ENCODE data around the gene NARF.

NARF gene

DNA sequence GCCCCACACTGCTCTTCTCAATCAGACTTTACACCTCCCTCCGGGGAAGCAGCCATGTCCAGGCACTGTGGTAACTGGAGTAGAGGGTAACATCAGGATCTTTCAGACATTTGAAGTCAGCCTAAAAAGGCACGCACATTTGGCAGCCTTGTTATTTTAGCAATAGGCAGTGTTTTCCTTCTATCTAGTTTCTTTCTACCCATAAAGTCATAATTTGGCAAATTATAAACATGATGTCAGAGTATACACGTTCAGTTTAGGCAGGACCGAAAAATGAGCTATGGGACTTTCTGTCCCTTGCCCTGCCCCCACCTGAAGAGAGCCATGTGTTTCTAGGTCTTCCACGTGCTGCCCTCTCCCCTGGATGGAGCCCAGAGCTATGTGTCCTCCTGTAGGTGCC is 21.1 kb downstream of the NARF start:
- no peak overlapping the region for H3K4me2 ChIP-seq (ENCODE audit: low read length)
- H3K79me2 ChIP-seq: no peaks in the 10 kb centered on the region
- TF ChIP-seq, protein P1, sequence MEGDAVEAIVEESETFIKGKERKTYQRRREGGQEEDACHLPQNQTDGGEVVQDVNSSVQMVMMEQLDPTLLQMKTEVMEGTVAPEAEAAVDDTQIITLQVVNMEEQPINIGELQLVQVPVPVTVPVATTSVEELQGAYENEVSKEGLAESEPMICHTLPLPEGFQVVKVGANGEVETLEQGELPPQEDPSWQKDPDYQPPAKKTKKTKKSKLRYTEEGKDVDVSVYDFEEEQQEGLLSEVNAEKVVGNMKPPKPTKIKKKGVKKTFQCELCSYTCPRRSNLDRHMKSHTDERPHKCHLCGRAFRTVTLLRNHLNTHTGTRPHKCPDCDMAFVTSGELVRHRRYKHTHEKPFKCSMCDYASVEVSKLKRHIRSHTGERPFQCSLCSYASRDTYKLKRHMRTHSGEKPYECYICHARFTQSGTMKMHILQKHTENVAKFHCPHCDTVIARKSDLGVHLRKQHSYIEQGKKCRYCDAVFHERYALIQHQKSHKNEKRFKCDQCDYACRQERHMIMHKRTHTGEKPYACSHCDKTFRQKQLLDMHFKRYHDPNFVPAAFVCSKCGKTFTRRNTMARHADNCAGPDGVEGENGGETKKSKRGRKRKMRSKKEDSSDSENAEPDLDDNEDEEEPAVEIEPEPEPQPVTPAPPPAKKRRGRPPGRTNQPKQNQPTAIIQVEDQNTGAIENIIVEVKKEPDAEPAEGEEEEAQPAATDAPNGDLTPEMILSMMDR (IDR thresholded peaks at IDR 0.05): no peak
- no peak overlapping the region for H3K9ac ChIP-seq
- H3K9me3 ChIP-seq (ENCODE audit: control insufficient read depth, low read length): no peaks in the 10 kb centered on the region
- no peaks in the 10 kb centered on the region for H3K36me3 ChIP-seq (ENCODE audit: control insufficient read depth, insufficient read depth, low read length)
- H2AFZ ChIP-seq: no peak overlapping the region
- H3K4me3 ChIP-seq (ENCODE audit: low read depth, low read length): no peak overlapping the region
- no peaks in the 10 kb centered on the region for H3K4me1 ChIP-seq
- H3K27ac ChIP-seq: no peak overlapping the region
- no peaks in the 10 kb centered on the region for H3K27me3 ChIP-seq (ENCODE audit: control insufficient read depth, insufficient read depth, low read length)

DNA sequence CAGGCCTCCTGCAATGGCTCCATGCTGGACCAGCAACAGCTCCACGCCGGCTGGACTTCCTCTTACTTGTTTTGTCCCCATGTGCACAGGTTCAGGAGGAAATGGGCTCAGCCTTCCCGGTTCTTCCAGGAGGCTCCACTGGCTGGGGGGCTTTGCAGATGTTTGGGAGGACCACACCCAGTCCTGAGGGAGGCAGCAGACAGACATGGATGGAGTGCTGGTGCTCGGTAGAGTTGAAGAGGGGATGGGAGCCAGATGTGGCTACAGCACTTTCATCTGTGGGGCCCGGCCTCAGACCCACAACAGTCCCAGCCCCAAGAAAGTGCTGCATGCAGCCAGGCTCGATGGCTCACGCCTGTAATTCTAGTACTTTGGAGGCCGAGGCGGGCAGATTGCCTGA is 21.8 kb downstream of the NARF start:
- Histone ChIP-seq H3K4me3 (ENCODE audit: low read depth, low read length) (no peak overlapping the region), H3K36me3 (ENCODE audit: control insufficient read depth, insufficient read depth, low read length) (no peaks in the 10 kb centered on the region)

DNA sequence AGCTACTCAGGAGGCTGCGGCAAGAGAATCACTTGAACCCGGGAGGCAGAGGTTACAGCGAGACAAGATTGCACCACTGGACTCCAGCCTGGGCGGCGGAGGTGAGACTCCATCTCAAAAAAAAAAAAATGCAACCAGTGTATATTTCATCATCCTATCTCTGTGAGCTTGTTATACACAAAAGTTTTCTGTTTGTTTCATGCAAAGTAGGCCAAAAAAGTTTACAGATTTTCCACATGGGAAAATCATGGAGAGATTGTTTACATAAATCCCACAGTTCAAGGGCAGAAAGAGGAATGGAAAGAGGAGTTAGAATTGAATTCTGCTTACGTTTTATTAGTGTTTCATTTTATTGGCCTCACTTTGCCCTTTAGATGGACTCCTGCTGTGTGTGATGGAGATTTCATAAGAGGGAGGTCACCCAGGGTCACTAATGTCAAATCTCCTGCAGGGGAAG is 24.7 kb downstream of the NARF start:
- TF ChIP-seq, protein P1 (IDR thresholded peaks at IDR 0.05): no peak
- Histone ChIP-seq H3K27ac (no peak overlapping the region), H3K27me3 (ENCODE audit: control insufficient read depth, insufficient read depth, low read length) (no peaks in the 10 kb centered on the region)

More for the DNA sequence above, 21.8 kb downstream of the NARF start:
- Histone ChIP-seq H3K4me2 (ENCODE audit: low read length) (no peak overlapping the region), H2AFZ (no peak overlapping the region), H3K27ac (no peak overlapping the region), H3K4me1 (no peaks in the 10 kb centered on the region), H3K9ac (no peak overlapping the region), H3K9me3 (ENCODE audit: control insufficient read depth, low read length) (no peaks in the 10 kb centered on the region), H3K27me3 (ENCODE audit: control insufficient read depth, insufficient read depth, low read length) (no peaks in the 10 kb centered on the region), H3K79me2 (no peaks in the 10 kb centered on the region)
- TF ChIP-seq, protein P1 (IDR thresholded peaks at IDR 0.05): no peak

DNA sequence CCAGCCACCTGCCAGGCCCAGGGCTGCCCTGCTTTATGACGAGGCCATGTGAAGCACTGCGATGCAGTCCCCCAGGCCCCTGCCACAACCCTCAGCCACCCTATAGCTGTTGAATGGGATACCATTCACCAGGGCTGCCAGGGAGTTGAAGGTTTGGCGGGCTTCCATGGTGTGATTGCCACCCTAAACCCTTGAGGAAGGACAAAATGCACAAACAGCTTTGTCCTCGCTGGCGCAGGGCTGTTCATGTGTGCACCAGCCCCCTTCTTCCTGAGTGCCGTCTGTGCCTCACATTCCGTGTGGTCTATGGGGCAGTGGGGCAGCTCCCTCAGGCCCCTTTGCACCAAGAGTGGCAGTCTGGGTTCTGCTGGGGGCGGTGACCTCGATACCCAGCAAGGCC is 25.3 kb downstream of the NARF start:
- Histone ChIP-seq H3K4me3 (ENCODE audit: low read depth, low read length) (no peak overlapping the region), H3K9me3 (ENCODE audit: control insufficient read depth, low read length) (no peaks in the 10 kb centered on the region), H2AFZ (no peak overlapping the region), H3K27ac (no peak overlapping the region), H3K4me1 (no peaks in the 10 kb centered on the region), H3K36me3 (ENCODE audit: control insufficient read depth, insufficient read depth, low read length) (no peaks in the 10 kb centered on the region), H3K79me2 (no peaks in the 10 kb centered on the region), H3K9ac (no peak overlapping the region), H3K4me2 (ENCODE audit: low read length) (no peak overlapping the region), H3K27me3 (ENCODE audit: control insufficient read depth, insufficient read depth, low read length) (no peaks in the 10 kb centered on the region)
- TF ChIP-seq, protein P1 (IDR thresholded peaks at IDR 0.05): no peak

More for the DNA sequence above, 24.7 kb downstream of the NARF start:
- H3K4me2 ChIP-seq (ENCODE audit: low read length): no peak overlapping the region
- no peaks in the 10 kb centered on the region for H3K9me3 ChIP-seq (ENCODE audit: control insufficient read depth, low read length)
- H3K79me2 ChIP-seq: no peaks in the 10 kb centered on the region
- no peak overlapping the region for H3K9ac ChIP-seq
- no peak overlapping the region for H3K4me3 ChIP-seq (ENCODE audit: low read depth, low read length)
- H3K4me1 ChIP-seq: no peaks in the 10 kb centered on the region
- no peak overlapping the region for H2AFZ ChIP-seq
- H3K36me3 ChIP-seq (ENCODE audit: control insufficient read depth, insufficient read depth, low read length): no peaks in the 10 kb centered on the region
